A549 (cell line): Measurements from ENCODE around the gene CPNE4. TPM values are rescaled to one million over a fixed set of nuclear protein-coding genes. Genes with fewer than 3 reads are reported as not detected.

ENCODE experiments used
- ATAC-seq, 2 experiments: fragments of 200-7000 bp in 1 of 2; fragments of >200 bp in 1 of 2; cut with Nextera tagmentation in 1 of 2; cut with Tn5 transposase in 1 of 2; 3 replicates each; pipeline versions ENCODE4 v1.8.0 to v1.9.1; 2018 to 2020; ENCODE audit warnings: mild to moderate bottlenecking in 1 of 2, moderate library complexity in 1 of 2
- CTCF ChIA-PET: fragments of 300-600 bp; sonication (Branson Sonifier 250); formaldehyde crosslinking; extraction: SDS; loops from one replicate; lab custom pipeline; 2021; ENCODE audit warnings: antibody characterized with exemption, inconsistent platforms; lab: Yijun Ruan, JAX
- POLR2A ChIA-PET: fragments of 350-600 bp; formaldehyde crosslinking; extraction: SDS; loops from one replicate; lab custom pipeline; 2021; ENCODE audit warnings: antibody characterized with exemption, inconsistent platforms; lab: Yijun Ruan, JAX
- DNase-seq, 2 experiments: peaks; one replicate each; pipeline versions ENCODE4 v3.0.0 to v3.0.0-alpha.2; 2011 to 2016; ENCODE audit warnings: low read depth in 1 of 2, low spot score in 1 of 2
- FAIRE-seq: peaks from 2 replicates; lab custom pipeline; 2011; peaks lifted over from hg19 to GRCh38; lab: Jason Lieb, UNC
- H3K27ac ChIP-seq, 2 experiments: fragments of >200 bp; sonication (Bioruptor Twin); formaldehyde crosslinking; 3 replicates each; pipeline ENCODE4 v1.5.1; 2016 to 2017
- H3K4me1 ChIP-seq: fragments of >200 bp; sonication (Bioruptor Twin); formaldehyde crosslinking; 3 replicates; pipeline ENCODE4 v1.6.1; 2016
- H3K4me2 ChIP-seq: fragments of >200 bp; sonication (Bioruptor Twin); formaldehyde crosslinking; 3 replicates; pipeline ENCODE4 v1.6.1; 2016
- H3K4me3 ChIP-seq: fragments of >200 bp; sonication (Bioruptor Twin); formaldehyde crosslinking; 3 replicates; pipeline ENCODE4 v1.5.1; 2016
- H3K9me3 ChIP-seq: fragments of >200 bp; sonication (Bioruptor Twin); formaldehyde crosslinking; 3 replicates; pipeline ENCODE4 v1.6.1; 2016
- CEBPB ChIP-seq, 2 experiments: fragments of >200 bp in 1 of 2; sonication (Bioruptor Twin) in 1 of 2; formaldehyde crosslinking in 1 of 2; IDR thresholded peaks; 2 replicates each; pipeline ENCODE4 v1.6.1; 2012 to 2016
- FOSB ChIP-seq: fragments of 250-450 bp; sonication (Bioruptor Pico); IDR thresholded peaks from 2 replicates; pipeline ENCODE4 v1.5.0; 2020; ENCODE audit warnings: mild to moderate bottlenecking, moderate library complexity
- FOSL2 ChIP-seq, 2 experiments: fragments of 450-650 bp in 1 of 2; fragments of >200 bp in 1 of 2; sonication (Bioruptor Twin) in 1 of 2; formaldehyde crosslinking; IDR thresholded peaks; 2 replicates each; pipeline versions ENCODE4 v1.5.0 to v1.6.1; 2016 to 2020; ENCODE audit warnings: mild to moderate bottlenecking in 1 of 2, moderate library complexity in 1 of 2
- GATA3 ChIP-seq: IDR thresholded peaks from 2 replicates; pipeline ENCODE4 v1.6.1; 2012; ENCODE audit warnings: borderline replicate concordance
- HEYL ChIP-seq: fragments of 250-450 bp; sonication (Bioruptor Pico); IDR thresholded peaks from 2 replicates; pipeline ENCODE4 v1.8.0; 2021; ENCODE audit warnings: mild to moderate bottlenecking, moderate library complexity
- HOXA7 ChIP-seq: fragments of 250-450 bp; sonication (Bioruptor Pico); IDR thresholded peaks from 2 replicates; pipeline ENCODE4 v1.5.0; 2020; ENCODE audit warnings: mild to moderate bottlenecking, moderate library complexity
- KDM1A ChIP-seq: fragments of 200-600 bp; sonication (generic); IDR thresholded peaks from 2 replicates; pipeline ENCODE4 v1.6.1; 2016; ENCODE audit warnings: low read depth, mild to moderate bottlenecking
- NPAS2 ChIP-seq: fragments of 250-450 bp; sonication (Bioruptor Pico); IDR thresholded peaks from 2 replicates; pipeline ENCODE4 v1.8.0; 2022; ENCODE audit warnings: mild to moderate bottlenecking, moderate library complexity, borderline replicate concordance
- RAD21 ChIP-seq, 2 experiments: fragments of >200 bp in 1 of 2; sonication (Bioruptor Twin) in 1 of 2; formaldehyde crosslinking in 1 of 2; IDR thresholded peaks in 1 of 2; conservative IDR thresholded peaks in 1 of 2; 2 replicates in 1 of 2; 3 replicates in 1 of 2; pipeline ENCODE4 v1.6.1; 2012 to 2018; ENCODE audit warnings: inconsistent platforms in 1 of 2
- RARB ChIP-seq: fragments of 250-450 bp; sonication (Bioruptor Pico); IDR thresholded peaks from 2 replicates; pipeline ENCODE4 v1.8.0; 2021; ENCODE audit warnings: mild to moderate bottlenecking, moderate library complexity
- RFX5 ChIP-seq: fragments of 450-650 bp; IDR thresholded peaks from 2 replicates; pipeline ENCODE4 v1.7.1; 2014; ENCODE audit warnings: antibody characterized with exemption, mild to moderate bottlenecking, moderate library complexity
- RNF2 ChIP-seq: fragments of 200-600 bp; sonication (generic); IDR thresholded peaks from 2 replicates; pipeline ENCODE4 v1.6.1; 2016; ENCODE audit warnings: low read depth, mild to moderate bottlenecking, antibody characterized with exemption, moderate library complexity, borderline replicate concordance
- TFCP2L1 ChIP-seq: fragments of 250-450 bp; sonication (Bioruptor Pico); IDR thresholded peaks from 2 replicates; pipeline ENCODE4 v1.5.0; 2021; ENCODE audit warnings: mild to moderate bottlenecking
- ZC3H11A ChIP-seq: fragments of 450-650 bp; IDR thresholded peaks from 2 replicates; pipeline ENCODE4 v1.6.1; 2014; ENCODE audit warnings: antibody characterized with exemption, mild to moderate bottlenecking
- ZFP36 ChIP-seq: fragments of 450-650 bp; IDR thresholded peaks from 2 replicates; pipeline ENCODE4 v1.6.1; 2014; ENCODE audit warnings: borderline replicate concordance; ENCODE audit not compliant: partially characterized antibody
- ZNF302 ChIP-seq: fragments of 250-450 bp; sonication (Bioruptor Pico); IDR thresholded peaks from 2 replicates; pipeline ENCODE4 v1.9.0; 2021; ENCODE audit warnings: inconsistent platforms, mild to moderate bottlenecking, moderate library complexity
- WGBS: methylation state at CpG from one replicate; pipeline ENCODE4 v1.1.6; 2017; ENCODE audit errors: missing lambda C conversion rate; 5-methylcytosine and 5-hydroxymethylcytosine counted together
- polyA plus RNA-seq, 4 experiments: library from polyadenylated mRNA; depleted of rRNA in 3 of 4; stranded (reverse); fragments of >200 nt; fragmentation: RNase III in 1 of 4; extraction: RNeasy Plus Mini Kit Qiagen cat#74134 plus additional on column Dnase treatment in 1 of 4; gene quantifications; 2 replicates in 3 of 4; 3 replicates in 1 of 4; pipeline ENCODE4 v1.2.3, GENCODE V29; 2011 to 2017
- TF ChIP-seq, protein P1 (sequence below): fragments of 150-350 bp; IDR thresholded peaks from 2 replicates; pipeline ENCODE4 v1.6.1; 2014; ENCODE audit warnings: low read depth, mild to moderate bottlenecking, low read length
- TF ChIP-seq, protein P2 (sequence below): IDR thresholded peaks from 2 replicates; pipeline ENCODE4 v1.6.1; 2012
- TF ChIP-seq, protein P3 (sequence below): fragments of >200 bp; sonication (Bioruptor Twin); formaldehyde crosslinking; IDR thresholded peaks from 2 replicates; pipeline ENCODE4 v1.6.1; 2016
- TF ChIP-seq, protein P4 (sequence below): fragments of >200 bp; sonication (Bioruptor Twin); formaldehyde crosslinking; IDR thresholded peaks from 3 replicates; pipeline ENCODE4 v1.5.1; 2016
- TF ChIP-seq, protein P5 (sequence below): IDR thresholded peaks from 2 replicates; pipeline ENCODE4 v1.6.1; 2012; ENCODE audit warnings: low read depth, borderline replicate concordance

The CPNE4 gene
- polyA plus RNA-seq, 2 of the 4 experiments (the other 2 are of a cell fraction): 3.6 to 8.7 TPM

DNA sequence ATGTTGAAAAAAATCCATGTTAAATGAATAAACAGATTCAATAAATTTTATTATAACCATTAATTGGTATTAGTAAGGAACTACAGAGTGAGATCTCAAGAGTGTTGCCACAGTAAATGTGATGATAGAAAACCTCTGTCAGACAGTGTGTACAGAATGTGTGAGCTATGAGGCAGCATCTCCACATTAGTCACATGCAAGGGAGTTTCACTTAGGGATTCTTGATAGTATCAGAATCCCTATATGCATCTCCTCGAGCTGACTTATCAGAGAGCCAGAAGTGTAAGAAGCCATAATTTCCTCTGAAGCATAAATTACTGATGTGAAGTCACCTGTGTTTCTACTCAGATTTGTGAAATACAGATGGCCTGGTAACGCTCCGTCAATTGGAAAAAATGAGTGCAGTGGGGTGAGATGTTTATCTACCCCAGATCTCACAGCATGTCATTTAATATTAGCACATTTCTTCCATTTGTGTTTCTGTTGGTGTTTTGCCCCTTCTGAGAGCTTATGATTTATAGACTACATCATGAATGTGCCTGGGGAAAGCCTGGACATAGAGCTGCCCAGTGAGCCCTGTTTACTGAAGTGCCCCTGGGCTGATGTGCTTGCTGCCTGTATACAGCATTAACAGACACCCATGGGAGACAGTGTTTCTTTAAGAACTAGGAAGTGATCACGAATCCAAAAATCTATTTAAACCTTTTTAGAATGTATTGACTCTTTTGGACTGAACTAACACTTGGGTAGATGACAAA lies 262.4 kb downstream of the CPNE4 start (continued):
- TF ChIP-seq, protein P1, sequence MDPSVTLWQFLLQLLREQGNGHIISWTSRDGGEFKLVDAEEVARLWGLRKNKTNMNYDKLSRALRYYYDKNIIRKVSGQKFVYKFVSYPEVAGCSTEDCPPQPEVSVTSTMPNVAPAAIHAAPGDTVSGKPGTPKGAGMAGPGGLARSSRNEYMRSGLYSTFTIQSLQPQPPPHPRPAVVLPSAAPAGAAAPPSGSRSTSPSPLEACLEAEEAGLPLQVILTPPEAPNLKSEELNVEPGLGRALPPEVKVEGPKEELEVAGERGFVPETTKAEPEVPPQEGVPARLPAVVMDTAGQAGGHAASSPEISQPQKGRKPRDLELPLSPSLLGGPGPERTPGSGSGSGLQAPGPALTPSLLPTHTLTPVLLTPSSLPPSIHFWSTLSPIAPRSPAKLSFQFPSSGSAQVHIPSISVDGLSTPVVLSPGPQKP: no peak
- TF ChIP-seq HEYL (CRISPR knock-in tag) (no peak), RNF2 (no peak)

DNA sequence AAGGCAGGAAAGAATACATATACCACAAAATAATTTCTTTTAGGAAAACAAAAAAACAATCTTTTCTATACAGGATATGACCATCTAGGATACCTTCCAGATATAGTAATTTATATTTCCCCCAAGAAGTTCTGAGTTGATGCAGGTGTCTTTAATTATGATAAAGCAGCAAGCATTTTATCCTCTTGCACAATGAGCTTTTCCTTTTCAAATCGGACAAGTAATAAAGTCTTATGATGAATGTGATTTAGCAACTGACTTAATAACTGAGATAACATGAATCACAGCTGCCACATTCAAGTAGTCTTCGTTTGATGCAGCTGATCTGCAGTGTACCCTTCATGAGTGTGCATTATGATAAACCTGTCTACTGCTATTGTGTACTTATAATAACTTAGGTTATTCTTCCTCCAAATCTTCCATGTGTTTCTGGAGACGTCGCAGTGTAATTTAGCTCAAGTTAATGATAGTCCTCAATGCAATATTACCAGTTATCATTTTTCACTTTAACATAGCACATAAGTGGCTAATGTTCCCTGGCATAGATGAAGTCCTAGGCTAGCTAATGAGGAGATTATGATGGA lies 271.7 kb downstream of the CPNE4 start:
- Histone ChIP-seq H3K4me1 (no peaks in the 10 kb centered on the region), H3K4me3 (no peak overlapping the region), H3K27ac (no peak overlapping the region), H3K9me3 (no peaks in the 10 kb centered on the region), H3K4me2 (no peak overlapping the region)
- ATAC-seq: no peak
- 65% methylated on average over 4 of the region's 4 CpGs for WGBS
- ChIA-PET POLR2A (no interaction called here), CTCF (interaction anchor here (1.0 kb wide), 1 partner anchor 32 kb away, joined by 3 read pairs; no protein-coding TSS in a partner anchor)
- no peak for DNase-seq
- no peak for FAIRE-seq
- TF ChIP-seq, protein P2, sequence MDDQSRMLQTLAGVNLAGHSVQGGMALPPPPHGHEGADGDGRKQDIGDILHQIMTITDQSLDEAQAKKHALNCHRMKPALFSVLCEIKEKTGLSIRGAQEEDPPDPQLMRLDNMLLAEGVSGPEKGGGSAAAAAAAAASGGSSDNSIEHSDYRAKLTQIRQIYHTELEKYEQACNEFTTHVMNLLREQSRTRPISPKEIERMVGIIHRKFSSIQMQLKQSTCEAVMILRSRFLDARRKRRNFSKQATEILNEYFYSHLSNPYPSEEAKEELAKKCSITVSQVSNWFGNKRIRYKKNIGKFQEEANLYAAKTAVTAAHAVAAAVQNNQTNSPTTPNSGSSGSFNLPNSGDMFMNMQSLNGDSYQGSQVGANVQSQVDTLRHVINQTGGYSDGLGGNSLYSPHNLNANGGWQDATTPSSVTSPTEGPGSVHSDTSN: no peak
- TF ChIP-seq FOSL2 (IDR thresholded peaks at IDR 0.05): no peak
- no peak for TF ChIP-seq FOSL2 (CRISPR knock-in tag; IDR thresholded peaks at IDR 0.05)
- no peak for TF ChIP-seq RARB (CRISPR knock-in tag)
- no peak for TF ChIP-seq RAD21 (conservative IDR thresholded peaks at IDR 0.05 in 1 of 2, IDR thresholded peaks at IDR 0.05 in 1 of 2)
- TF ChIP-seq, protein P3, sequence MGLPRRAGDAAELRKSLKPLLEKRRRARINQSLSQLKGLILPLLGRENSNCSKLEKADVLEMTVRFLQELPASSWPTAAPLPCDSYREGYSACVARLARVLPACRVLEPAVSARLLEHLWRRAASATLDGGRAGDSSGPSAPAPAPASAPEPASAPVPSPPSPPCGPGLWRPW: no peak

DNA sequence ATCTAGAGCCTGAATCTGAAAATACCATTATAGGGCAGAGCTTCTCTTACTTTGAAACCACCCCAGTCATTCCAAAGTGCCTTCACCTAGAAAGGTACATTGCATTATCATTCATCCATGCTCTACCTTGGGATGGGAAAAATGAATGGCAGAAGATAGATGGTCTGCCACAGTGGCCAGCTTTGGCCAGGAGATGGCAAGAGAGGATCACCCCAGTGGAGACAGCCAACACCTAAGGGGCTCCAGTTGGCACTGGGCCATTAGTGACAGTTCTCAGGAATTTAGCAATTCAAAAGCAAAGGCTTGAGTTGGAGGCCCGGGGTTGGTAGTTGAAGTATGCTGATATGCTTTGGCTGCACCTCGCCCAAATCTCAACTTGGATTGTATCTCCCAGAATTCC lies 278.4 kb downstream of the CPNE4 start:
- no peak overlapping the region for H3K4me2 ChIP-seq
- no peak for TF ChIP-seq GATA3
- no peak for TF ChIP-seq CEBPB (IDR thresholded peaks at IDR 0.05)
- no peak for TF ChIP-seq ZC3H11A
- no peak for TF ChIP-seq FOSB (CRISPR knock-in tag)
- TF ChIP-seq ZNF302 (CRISPR knock-in tag): no peak
- no peak for TF ChIP-seq TFCP2L1 (CRISPR knock-in tag)
- TF ChIP-seq NPAS2: no peak
- CTCF ChIA-PET: interaction anchor here (1.1 kb wide), 1 partner anchor 38 kb away, joined by 4 read pairs; no protein-coding TSS in a partner anchor
- no peak overlapping the region for H3K27ac ChIP-seq
- no peaks in the 10 kb centered on the region for H3K4me1 ChIP-seq
- FAIRE-seq (no peak), ATAC-seq (no peak), DNase-seq (no peak)
- H3K9me3 ChIP-seq: no peaks in the 10 kb centered on the region
- no peak overlapping the region for H3K4me3 ChIP-seq
- POLR2A ChIA-PET: no interaction called here
- WGBS: 44% methylated on average over 2 of the region's 2 CpGs

DNA sequence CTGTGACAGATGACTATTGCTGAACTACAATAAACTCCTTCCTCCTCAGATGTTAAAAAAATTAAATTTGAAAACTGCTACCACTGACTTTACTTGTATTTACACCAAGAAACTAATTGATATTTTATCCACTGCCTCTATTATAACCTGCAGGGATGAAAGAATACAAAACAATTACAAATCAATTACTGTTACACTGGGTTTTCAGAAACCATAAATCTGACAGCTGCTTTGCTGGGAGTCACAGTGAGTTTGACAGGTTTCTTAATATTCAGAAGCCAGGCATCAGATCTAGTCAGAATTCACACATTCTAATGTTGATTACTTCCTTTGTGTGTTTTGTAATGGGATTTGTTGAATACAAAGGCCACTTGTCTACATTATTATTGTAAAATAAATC lies 279.4 kb downstream of the CPNE4 start:
- H3K4me1 ChIP-seq: no peaks in the 10 kb centered on the region
- no peaks in the 10 kb centered on the region for H3K9me3 ChIP-seq
- DNase-seq (no peak), ATAC-seq (no peak), FAIRE-seq (no peak)
- no peak overlapping the region for H3K4me3 ChIP-seq
- H3K27ac ChIP-seq: no peak overlapping the region
- ChIA-PET POLR2A (no interaction called here), CTCF (no interaction called here)
- no peak overlapping the region for H3K4me2 ChIP-seq
- TF ChIP-seq FOSB (CRISPR knock-in tag) (no peak), RAD21 (conservative IDR thresholded peaks at IDR 0.05 in 1 of 2, IDR thresholded peaks at IDR 0.05 in 1 of 2) (no peak), RFX5 (no peak), KDM1A (no peak), ZFP36 (no peak), HOXA7 (no peak)
- TF ChIP-seq, protein P4, sequence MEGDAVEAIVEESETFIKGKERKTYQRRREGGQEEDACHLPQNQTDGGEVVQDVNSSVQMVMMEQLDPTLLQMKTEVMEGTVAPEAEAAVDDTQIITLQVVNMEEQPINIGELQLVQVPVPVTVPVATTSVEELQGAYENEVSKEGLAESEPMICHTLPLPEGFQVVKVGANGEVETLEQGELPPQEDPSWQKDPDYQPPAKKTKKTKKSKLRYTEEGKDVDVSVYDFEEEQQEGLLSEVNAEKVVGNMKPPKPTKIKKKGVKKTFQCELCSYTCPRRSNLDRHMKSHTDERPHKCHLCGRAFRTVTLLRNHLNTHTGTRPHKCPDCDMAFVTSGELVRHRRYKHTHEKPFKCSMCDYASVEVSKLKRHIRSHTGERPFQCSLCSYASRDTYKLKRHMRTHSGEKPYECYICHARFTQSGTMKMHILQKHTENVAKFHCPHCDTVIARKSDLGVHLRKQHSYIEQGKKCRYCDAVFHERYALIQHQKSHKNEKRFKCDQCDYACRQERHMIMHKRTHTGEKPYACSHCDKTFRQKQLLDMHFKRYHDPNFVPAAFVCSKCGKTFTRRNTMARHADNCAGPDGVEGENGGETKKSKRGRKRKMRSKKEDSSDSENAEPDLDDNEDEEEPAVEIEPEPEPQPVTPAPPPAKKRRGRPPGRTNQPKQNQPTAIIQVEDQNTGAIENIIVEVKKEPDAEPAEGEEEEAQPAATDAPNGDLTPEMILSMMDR: no peak
- TF ChIP-seq, protein P5, sequence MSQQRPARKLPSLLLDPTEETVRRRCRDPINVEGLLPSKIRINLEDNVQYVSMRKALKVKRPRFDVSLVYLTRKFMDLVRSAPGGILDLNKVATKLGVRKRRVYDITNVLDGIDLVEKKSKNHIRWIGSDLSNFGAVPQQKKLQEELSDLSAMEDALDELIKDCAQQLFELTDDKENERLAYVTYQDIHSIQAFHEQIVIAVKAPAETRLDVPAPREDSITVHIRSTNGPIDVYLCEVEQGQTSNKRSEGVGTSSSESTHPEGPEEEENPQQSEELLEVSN: no peak
